ENCODE data around the gene MRPS9. TPM values are rescaled to one million over a fixed set of nuclear protein-coding genes. Genes with fewer than 3 reads are reported as not detected.

MRPS9 gene
- total and polyA plus RNA-seq, 7 donors, result 13.8 to 38.5 (median 18.4) TPM

GRCh38 chr2:105140240-105140568, 102.3 kb downstream of the MRPS9 start:
- Histone ChIP-seq H3K4me1 (peaks cover 0 to 8% (median 6%) of the 10 kb centered on the region in 4 donors), H3K4me3 (no peak overlapping the region), H3K9me3 (no peaks in the 10 kb centered on the region), H3K27ac (no peak overlapping the region), H3K36me3 (no peaks in the 10 kb centered on the region), H3K27me3 (peaks cover 6 to 19% (median 14%) of the 10 kb centered on the region in 3 donors)
- WGBS, 2 donors, result 86 to 89% methylated on average over 1 of the region's 1 CpG
- DNase-seq, result no peak
- TF ChIP-seq EP300 (IDR thresholded peaks at IDR 0.05), result no peak
- no peak for TF ChIP-seq POLR2A (IDR thresholded peaks at IDR 0.05)
- TF ChIP-seq POLR2AphosphoS5 (IDR thresholded peaks at IDR 0.05), result no peak
- TF ChIP-seq CTCF (IDR thresholded peaks at IDR 0.05), result no peak
- intact Hi-C loops (cut with DNase I), result no loop called here

GRCh38 chr2:105141099-105141614, 103.3 kb downstream of the MRPS9 start:
- no peak for TF ChIP-seq POLR2A (IDR thresholded peaks at IDR 0.05)
- no peak for TF ChIP-seq CTCF (IDR thresholded peaks at IDR 0.05)
- TF ChIP-seq POLR2AphosphoS5 (IDR thresholded peaks at IDR 0.05), result no peak
- Histone ChIP-seq H3K27me3 (peaks cover 6 to 29% (median 21%) of the 10 kb centered on the region in 3 donors), H3K27ac (no peak overlapping the region), H3K36me3 (no peaks in the 10 kb centered on the region), H3K9me3 (no peaks in the 10 kb centered on the region), H3K4me1 (peaks cover 0 to 8% (median 6%) of the 10 kb centered on the region in 4 donors), H3K4me3 (no peak overlapping the region)
- WGBS, 2 donors, result 76 to 87% methylated on average over 4 of the region's 4 CpGs
- intact Hi-C loops (cut with DNase I), result no loop called here
- no peak for DNase-seq

GRCh38 chr2:105142239-105142638, 104.4 kb downstream of the MRPS9 start:
- WGBS, 2 donors, result 82 to 89% methylated on average over 5 of the region's 5 CpGs
- TF ChIP-seq POLR2AphosphoS5 (IDR thresholded peaks at IDR 0.05), result no peak
- TF ChIP-seq POLR2A (IDR thresholded peaks at IDR 0.05), result no peak
- TF ChIP-seq CTCF (IDR thresholded peaks at IDR 0.05), result no peak
- TF ChIP-seq EP300 (IDR thresholded peaks at IDR 0.05), result no peak
- no peak overlapping the region for H3K27ac ChIP-seq
- peaks cover 0 to 8% (median 6%) of the 10 kb centered on the region in 4 donors for H3K4me1 ChIP-seq
- no peaks in the 10 kb centered on the region for H3K36me3 ChIP-seq
- intact Hi-C loops (cut with DNase I), result no loop called here
- DNase-seq, result no peak
- no peak overlapping the region for H3K4me3 ChIP-seq
- peaks cover 6 to 39% (median 32%) of the 10 kb centered on the region in 3 donors for H3K27me3 ChIP-seq
- H3K9me3 ChIP-seq, result no peaks in the 10 kb centered on the region

- H3K4me3 ChIP-seq, result no peak overlapping the region
- WGBS, 2 donors, result 59 to 63% methylated on average over 6 of the region's 6 CpGs
These were observed 105.2 kb downstream of the MRPS9 start for GRCh38 chr2:105143094-105143466.

More at GRCh38 chr2:105143094-105143466, 105.2 kb downstream of the MRPS9 start:
- no peak overlapping the region for H3K27ac ChIP-seq
- TF ChIP-seq CTCF (IDR thresholded peaks at IDR 0.05) (no peak), POLR2A (IDR thresholded peaks at IDR 0.05) (no peak), POLR2AphosphoS5 (IDR thresholded peaks at IDR 0.05) (no peak), EP300 (IDR thresholded peaks at IDR 0.05) (no peak)
- intact Hi-C loops (cut with DNase I), result no loop called here
- H3K4me1 ChIP-seq, result peaks cover 0 to 8% (median 6%) of the 10 kb centered on the region in 4 donors
- peaks cover 6 to 48% (median 33%) of the 10 kb centered on the region in 3 donors for H3K27me3 ChIP-seq
- DNase-seq, result no peak
- no peaks in the 10 kb centered on the region for H3K9me3 ChIP-seq
- no peaks in the 10 kb centered on the region for H3K36me3 ChIP-seq
